Neutrophil (primary cell): Measurements from ENCODE around the gene SLC25A22.

Experiments used
- H3K27ac ChIP-seq: fragments of 200-600 bp; sonication (generic); 2 replicates; pipeline ENCODE4 v1.5.1; 2016; ENCODE audit warnings: mild to moderate bottlenecking, moderate library complexity
- H3K27me3 ChIP-seq: fragments of 200-600 bp; sonication (generic); 2 replicates; pipeline ENCODE4 v1.6.0; 2016; ENCODE audit warnings: mild to moderate bottlenecking
- H3K36me3 ChIP-seq: fragments of 200-600 bp; sonication (generic); 2 replicates; pipeline ENCODE4 v1.5.1; 2017
- H3K4me1 ChIP-seq, 2 experiments: fragments of 200-600 bp in 1 of 2; sonication (generic) in 1 of 2; 1 replicate in 1 of 2; 2 replicates in 1 of 2; pipeline versions ENCODE4 v1.5.1 to v1.6.1; 2013 to 2016; ENCODE audit warnings: low read depth in 1 of 2, low read length in 1 of 2, mild to moderate bottlenecking in 1 of 2, moderate library complexity in 1 of 2; ENCODE audit not compliant: control insufficient read depth in 1 of 2, insufficient read depth in 1 of 2
- H3K4me3 ChIP-seq, 2 experiments: fragments of 200-600 bp in 1 of 2; sonication (generic) in 1 of 2; 1 replicate in 1 of 2; 2 replicates in 1 of 2; pipeline ENCODE4 v1.5.1; 2013 to 2016; ENCODE audit warnings: low read depth in 1 of 2, low read length in 1 of 2, mild to moderate bottlenecking in 1 of 2, moderate library complexity in 1 of 2
- H3K9me3 ChIP-seq: fragments of 200-600 bp; sonication (generic); 2 replicates; pipeline ENCODE4 v1.5.1; 2016
- CTCF ChIP-seq: fragments of 200-600 bp; sonication (generic); IDR thresholded peaks from 2 replicates; pipeline ENCODE4 v1.5.1; 2016; ENCODE audit warnings: antibody characterized with exemption

The SLC25A22 gene

GRCh38 chr11:771617-772204 is 26.4 kb downstream of the SLC25A22 start:
- Histone ChIP-seq H3K27ac (no peak overlapping the region), H3K36me3 (peaks cover 15% of the 10 kb centered on the region), H3K27me3 (no peaks in the 10 kb centered on the region), H3K4me1 (peaks cover 7 to 9% of the 10 kb centered on the region in 2 experiments), H3K9me3 (no peaks in the 10 kb centered on the region), H3K4me3 (no peak overlapping the region)
- no peak for TF ChIP-seq CTCF

GRCh38 chr11:770642-771616 is 27.2 kb downstream of the SLC25A22 start:
- H3K36me3 ChIP-seq: peaks cover 23% of the 10 kb centered on the region
- no peak overlapping the region for H3K27ac ChIP-seq
- no peak overlapping the region for H3K4me3 ChIP-seq
- H3K9me3 ChIP-seq: no peaks in the 10 kb centered on the region
- H3K4me1 ChIP-seq: peaks cover 0 to 2% of the 10 kb centered on the region in 2 experiments
- no peak for TF ChIP-seq CTCF
- H3K27me3 ChIP-seq: no peaks in the 10 kb centered on the region

GRCh38 chr11:769887-770641 is 28.0 kb downstream of the SLC25A22 start:
- H3K36me3 ChIP-seq: peaks cover 31% of the 10 kb centered on the region
- no peaks in the 10 kb centered on the region for H3K9me3 ChIP-seq
- peaks cover 0 to 2% of the 10 kb centered on the region in 2 experiments for H3K4me1 ChIP-seq
- no peaks in the 10 kb centered on the region for H3K27me3 ChIP-seq
- H3K27ac ChIP-seq: no peak overlapping the region
- H3K4me3 ChIP-seq: no peak overlapping the region
- TF ChIP-seq CTCF: no peak

- Histone ChIP-seq H3K9me3 (peaks cover 12% of the 10 kb centered on the region), H3K36me3 (peaks cover 55% of the 10 kb centered on the region), H3K4me1 (peaks cover 6 to 9% of the 10 kb centered on the region in 2 experiments), H3K27ac (no peak overlapping the region), H3K27me3 (no peaks in the 10 kb centered on the region), H3K4me3 (no peak overlapping the region)
- no peak for TF ChIP-seq CTCF
Measured at GRCh38 chr11:767238-767637, 30.8 kb downstream of the SLC25A22 start.

- Histone ChIP-seq H3K4me1 (peaks cover 6 to 9% of the 10 kb centered on the region in 2 experiments), H3K9me3 (peaks cover 12% of the 10 kb centered on the region), H3K4me3 (no peak overlapping the region), H3K36me3 (peaks cover 59% of the 10 kb centered on the region), H3K27ac (peak overlapping the region; percentile 59), H3K27me3 (no peaks in the 10 kb centered on the region)
- TF ChIP-seq CTCF: no peak
Measured at GRCh38 chr11:766936-767210, 31.2 kb downstream of the SLC25A22 start.
